Lower leg skin (tissue), 3 donors: ENCODE data around the gene MBD4.

Source experiments
- CTCF ChIP-seq, 3 donors: fragments of 450-650 bp; IDR thresholded peaks; one replicate each; pipeline ENCODE4 v1.5.1; 2016; ENCODE audit warnings: antibody characterized with exemption in 3 of 3, mild to moderate bottlenecking in 3 of 3, moderate library complexity in 2 of 3
- POLR2A ChIP-seq, 2 donors: fragments of 450-650 bp; IDR thresholded peaks; one replicate each; pipeline ENCODE4 v1.6.1; 2016 to 2017; ENCODE audit warnings: antibody characterized with exemption in 2 of 2, mild to moderate bottlenecking in 1 of 2, moderate library complexity in 1 of 2

GRCh38 chr3:129393271-129393670, 46.5 kb downstream of the MBD4 start:
- TF ChIP-seq POLR2A (IDR thresholded peaks at IDR 0.05) (no peak), CTCF (IDR thresholded peaks at IDR 0.05) (no peak)
